GM12873 (cell line): ENCODE results near the gene SCN1A.

Source experiments
- TF ChIP-seq, protein P1 (sequence below): IDR thresholded peaks from 2 replicates; pipeline ENCODE4 v1.5.1; 2012; ENCODE audit warnings: low read depth, mild to moderate bottlenecking, moderate library complexity, low read length, control low read depth; ENCODE audit not compliant: insufficient read depth; ENCODE audit errors: missing control alignments

Gene SCN1A

GRCh38 chr2:166060191-166060590, 67.6 kb downstream of the SCN1A start:
- TF ChIP-seq, protein P1, sequence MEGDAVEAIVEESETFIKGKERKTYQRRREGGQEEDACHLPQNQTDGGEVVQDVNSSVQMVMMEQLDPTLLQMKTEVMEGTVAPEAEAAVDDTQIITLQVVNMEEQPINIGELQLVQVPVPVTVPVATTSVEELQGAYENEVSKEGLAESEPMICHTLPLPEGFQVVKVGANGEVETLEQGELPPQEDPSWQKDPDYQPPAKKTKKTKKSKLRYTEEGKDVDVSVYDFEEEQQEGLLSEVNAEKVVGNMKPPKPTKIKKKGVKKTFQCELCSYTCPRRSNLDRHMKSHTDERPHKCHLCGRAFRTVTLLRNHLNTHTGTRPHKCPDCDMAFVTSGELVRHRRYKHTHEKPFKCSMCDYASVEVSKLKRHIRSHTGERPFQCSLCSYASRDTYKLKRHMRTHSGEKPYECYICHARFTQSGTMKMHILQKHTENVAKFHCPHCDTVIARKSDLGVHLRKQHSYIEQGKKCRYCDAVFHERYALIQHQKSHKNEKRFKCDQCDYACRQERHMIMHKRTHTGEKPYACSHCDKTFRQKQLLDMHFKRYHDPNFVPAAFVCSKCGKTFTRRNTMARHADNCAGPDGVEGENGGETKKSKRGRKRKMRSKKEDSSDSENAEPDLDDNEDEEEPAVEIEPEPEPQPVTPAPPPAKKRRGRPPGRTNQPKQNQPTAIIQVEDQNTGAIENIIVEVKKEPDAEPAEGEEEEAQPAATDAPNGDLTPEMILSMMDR = no peak

DNA sequence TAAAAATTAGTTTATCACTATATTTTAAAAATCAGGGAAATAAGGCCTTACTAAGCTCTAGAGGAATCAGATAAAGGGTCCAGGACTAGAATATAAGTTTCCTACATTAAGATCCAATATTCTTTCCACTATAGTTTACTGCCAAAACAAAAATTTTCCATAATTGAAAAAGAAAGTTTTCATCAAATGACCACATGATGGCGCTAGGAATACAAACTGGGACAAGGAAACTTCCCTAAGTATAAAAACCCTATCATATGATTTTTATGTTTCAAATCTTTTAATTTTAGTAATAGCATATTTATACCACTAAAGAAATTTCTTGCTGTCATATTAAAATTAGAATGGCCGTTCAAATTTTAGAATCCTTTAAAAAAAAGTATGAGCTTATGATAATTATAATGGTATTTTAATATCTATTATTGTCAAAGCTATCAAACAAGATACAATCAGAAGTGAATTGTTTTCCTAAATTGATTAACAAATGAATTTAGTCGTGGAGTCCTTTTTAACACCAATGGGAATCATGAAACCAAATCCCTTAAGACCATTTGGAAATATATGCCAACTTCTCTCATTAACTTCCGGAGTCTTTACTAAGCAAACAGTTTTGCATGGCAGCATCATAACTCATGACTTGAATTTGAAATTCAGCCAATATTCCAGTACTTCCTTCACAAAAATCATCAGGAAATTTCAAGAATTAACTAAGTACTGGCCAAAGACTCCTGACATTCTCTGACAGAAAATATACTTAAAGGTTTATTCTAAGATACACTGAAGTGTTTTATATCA, 70.3 kb downstream of the SCN1A start:
- TF ChIP-seq, protein P1 = peak; percentile 34

- TF ChIP-seq, protein P1 = no peak
Measured at GRCh38 chr2:166044853-166045483, 82.9 kb downstream of the SCN1A start.

DNA sequence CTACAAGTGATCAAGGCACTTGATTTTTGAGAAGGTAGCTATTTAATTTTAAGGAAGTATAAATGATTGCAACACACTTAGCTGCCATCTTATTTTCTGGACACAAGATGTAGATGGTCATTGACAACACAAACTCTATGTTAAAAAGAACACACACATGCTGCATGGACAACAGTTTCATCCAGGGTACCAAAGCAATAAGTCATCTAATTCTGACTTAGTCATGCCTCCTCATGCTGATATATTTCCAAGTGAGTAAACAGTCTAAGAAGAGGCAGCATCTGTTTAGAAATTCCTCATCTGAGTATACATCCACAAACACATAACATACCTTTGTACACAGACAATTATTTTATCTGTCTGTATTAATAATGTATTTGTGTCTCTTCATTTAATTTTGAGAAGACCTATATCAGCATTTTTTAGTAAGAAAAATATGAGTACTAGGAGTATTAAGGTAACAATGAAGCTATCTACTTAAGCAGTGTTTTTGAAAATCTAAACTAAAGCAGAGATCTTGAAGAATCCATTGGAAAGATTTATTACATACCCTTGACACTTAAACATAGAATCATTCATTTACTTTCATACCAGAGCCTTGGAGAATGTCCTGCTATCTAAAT, 84.9 kb downstream of the SCN1A start:
- TF ChIP-seq, protein P1 = no peak

GRCh38 chr2:166042356-166042755, 85.5 kb downstream of the SCN1A start:
- TF ChIP-seq, protein P1 = no peak

DNA sequence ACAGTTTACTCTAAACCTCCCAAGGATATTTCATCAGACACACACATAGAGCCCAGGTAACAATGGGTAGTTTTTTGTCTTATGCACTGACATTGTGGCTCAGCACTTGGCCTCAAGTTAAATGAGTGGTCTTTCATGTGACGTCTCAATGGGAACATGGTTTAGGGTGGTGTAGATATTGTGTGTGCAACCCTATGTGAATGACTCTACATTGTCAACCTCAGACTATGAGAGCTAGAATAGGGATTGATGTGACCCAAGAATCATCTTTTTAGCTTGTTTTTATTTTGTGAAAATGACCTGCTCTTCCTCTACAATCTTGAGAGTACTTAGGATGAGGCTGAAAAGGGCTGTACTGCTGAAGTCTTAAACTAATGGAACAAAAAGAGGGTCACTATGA, 86.2 kb downstream of the SCN1A start:
- TF ChIP-seq, protein P1 = no peak

DNA sequence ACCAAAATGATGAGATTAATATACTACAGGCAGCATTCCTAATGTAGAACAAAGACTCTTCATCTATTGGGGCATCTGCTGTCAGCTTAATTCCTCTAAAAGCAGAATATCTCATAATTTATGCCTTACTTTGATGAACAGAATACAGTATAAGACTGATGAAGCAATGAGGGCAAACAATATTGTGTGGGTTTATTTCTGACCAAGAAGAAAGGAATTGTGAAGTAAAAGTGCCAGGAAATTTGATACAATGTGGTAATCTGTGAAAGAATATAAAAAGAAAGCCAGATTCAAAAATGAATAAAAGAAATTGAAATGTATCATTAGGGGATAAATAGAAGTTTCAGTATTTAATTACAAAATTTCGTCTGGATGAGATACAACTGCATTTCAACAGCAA, 95.5 kb downstream of the SCN1A start:
- TF ChIP-seq, protein P1 = no peak
